GM12874 (cell line): ENCODE data around the gene ZNF865.

Source experiments
- CTCF ChIP-seq: IDR thresholded peaks from 2 replicates; pipeline ENCODE4 v1.5.1; 2011; ENCODE audit warnings: low read depth, mild to moderate bottlenecking, control low read depth, low read length, moderate library complexity; ENCODE audit not compliant: insufficient read depth

The ZNF865 gene

GRCh38 chr19:55624109-55625003 is 18.9 kb downstream of the ZNF865 start, which contains the start of gene ZNF784:
ZNF784 (minus strand) TSS chr19:55624566; CDS start chr19:55624561, 5 bp downstream.
- no peak for TF ChIP-seq CTCF

- no peak for TF ChIP-seq CTCF
Measured at GRCh38 chr19:55625004-55625326, 19.5 kb downstream of the ZNF865 start.

GRCh38 chr19:55626350-55626749 is 20.9 kb downstream of the ZNF865 start:
- TF ChIP-seq CTCF: no peak

- TF ChIP-seq CTCF: peak; percentile 72
Measured at GRCh38 chr19:55632463-55632834, 27.0 kb downstream of the ZNF865 start.

GRCh38 chr19:55633861-55634260 is 28.4 kb downstream of the ZNF865 start:
- TF ChIP-seq CTCF: no peak

- no peak for TF ChIP-seq CTCF
Measured at GRCh38 chr19:55635334-55635717, 29.9 kb downstream of the ZNF865 start.

- no peak for TF ChIP-seq CTCF
Measured at GRCh38 chr19:55635856-55636440, 30.5 kb downstream of the ZNF865 start.
